Ovary (tissue), 9 donors: ENCODE results near the gene SMIM11. TPM values are rescaled to one million over a fixed set of nuclear protein-coding genes. Genes with fewer than 3 reads are reported as not detected.

Experiments
- DNase-seq, 5 donors: peaks; one replicate each; pipeline ENCODE4 v3.0.0-alpha.2; 2019 to 2020
- H3K27ac ChIP-seq, 2 donors: fragments of 200-600 bp; one replicate each; pipeline versions ENCODE4 v1.5.1 to v1.8.0; 2019 to 2022
- H3K27me3 ChIP-seq: fragments of 200-600 bp; one replicate; pipeline ENCODE4 v1.8.0; 2022
- H3K36me3 ChIP-seq: fragments of 200-600 bp; sonication (generic); one replicate; pipeline ENCODE4 v1.5.1; 2019
- H3K4me1 ChIP-seq: one replicate; pipeline ENCODE4 v1.8.1; 2013; ENCODE audit warnings: mild to moderate bottlenecking, moderate library complexity; ENCODE audit not compliant: insufficient read depth
- H3K4me3 ChIP-seq: fragments of 200-600 bp; sonication (generic); one replicate; pipeline ENCODE4 v1.5.1; 2017
- H3K9me3 ChIP-seq, 2 donors: fragments of 200-600 bp in 1 of 2; sonication (generic) in 1 of 2; one replicate each; pipeline versions ENCODE4 v1.5.1 to v1.8.1; 2013 to 2019; ENCODE audit warnings: mild to moderate bottlenecking in 1 of 2, moderate library complexity in 1 of 2
- CTCF ChIP-seq, 3 donors: fragments of 450-650 bp in 2 of 3; fragments of 200-600 bp in 1 of 3; IDR thresholded peaks; one replicate each; pipeline versions ENCODE4 v1.5.1 to v1.8.0; 2016 to 2022; ENCODE audit warnings: antibody characterized with exemption in 3 of 3, mild to moderate bottlenecking in 1 of 3
- EP300 ChIP-seq: sonication (generic); formaldehyde crosslinking; IDR thresholded peaks from one replicate; pipeline ENCODE4 v1.6.1; 2017; ENCODE audit warnings: antibody characterized with exemption
- POLR2A ChIP-seq: fragments of 450-650 bp; IDR thresholded peaks from one replicate; pipeline ENCODE4 v1.6.1; 2017; ENCODE audit warnings: antibody characterized with exemption, mild to moderate bottlenecking, moderate library complexity
- WGBS, 3 donors: extraction: QIAGEN DNeasy Blood & Tissue Kit in 1 of 3; methylation state at CpG; one replicate each; pipeline versions ENCODE4 v1.1.5 to v1.1.7; 2013 to 2017; 5-methylcytosine and 5-hydroxymethylcytosine counted together
- intact Hi-C, 4 donors: fragments of 100-400 bp; cut with DNase I; formaldehyde crosslinking; loops; one replicate each; pipeline versions ENCODE4 v1.11.0 to v1.15.1; 2022 to 2023
- polyA plus RNA-seq, 2 donors: library from polyadenylated mRNA; stranded (reverse); fragments of 200-250 nt in 1 of 2; fragments of 350-450 nt in 1 of 2; fragmentation: Illumina TruSeq in 1 of 2; extraction: RNeasy Lipid Tissue Mini Kit (QIAGEN cat#74804) in 1 of 2; gene quantifications; one replicate each; pipeline ENCODE4 v1.2.3, GENCODE V29; 2013 to 2014
- total RNA-seq, 7 donors: library from RNA; depleted of rRNA in 2 of 7; stranded (reverse); fragments of >200 nt in 2 of 7; fragmentation: NEBNext Ultra II Directional in 3 of 7; extraction: Animal tissue kit (Norgen Biotek cat#: 25700) in 3 of 7; gene quantifications; one replicate each; pipeline versions ENCODE4 v1.1.0 to v1.2.4, GENCODE V29; 2016 to 2023
- donor health status: DM: no; HTN: no; CAD: no; lungs with moderate emphysema.
- donor health status: DM: no; HTN: no; CAD: no.
- donor health status: Bipolar disorder and iron deficiency.
- donor health status: DM: yes; HTN: yes; CAD: no.
- donor health status: DM: no; HTN: no; CAD: no.
- donor health status: DM: yes; HTN: yes; CAD: no.

The SMIM11 gene
- total and polyA plus RNA-seq, 9 donors = 6.8 to 29.4 (median 11.5) TPM

GRCh38 chr21:34345892-34346291 is 29.4 kb upstream of the SMIM11 start:
- no peaks in the 10 kb centered on the region for H3K27me3 ChIP-seq
- no peak overlapping the region for H3K4me3 ChIP-seq
- no peaks in the 10 kb centered on the region for H3K9me3 ChIP-seq
- TF ChIP-seq CTCF (IDR thresholded peaks at IDR 0.05) (no peak), EP300 (no peak), POLR2A (no peak)
- H3K4me1 ChIP-seq = peaks cover 5% of the 10 kb centered on the region
- H3K36me3 ChIP-seq = no peaks in the 10 kb centered on the region
- DNase-seq = no peak
- intact Hi-C loops = loop anchor here (5.0 kb wide), 2 partner anchors 274 to 424 kb away; partner anchors contain the start of genes MRPS6 (in 1 of the 4) and SLC5A3 (in 1 of the 4)
- peak overlapping the region in 1 of 2 donors; percentile 5 for H3K27ac ChIP-seq
- 21 to 41% (median 26%) methylated on average over 10 of the region's 10 CpGs for WGBS, 3 donors

GRCh38 chr21:34348890-34349519 is 26.3 kb upstream of the SMIM11 start:
- Histone ChIP-seq H3K9me3 (no peaks in the 10 kb centered on the region), H3K4me1 (peaks cover 5% of the 10 kb centered on the region), H3K4me3 (no peak overlapping the region), H3K36me3 (no peaks in the 10 kb centered on the region), H3K27me3 (no peaks in the 10 kb centered on the region), H3K27ac (no peak overlapping the region)
- WGBS, 3 donors = 74 to 79% (median 79%) methylated on average over 5 of the region's 5 CpGs
- no peak for DNase-seq
- TF ChIP-seq CTCF (IDR thresholded peaks at IDR 0.05) (no peak), EP300 (no peak), POLR2A (no peak)
- intact Hi-C loops = loop anchor here (5.0 kb wide), 2 partner anchors 277 to 427 kb away; partner anchors contain the start of genes MRPS6 (in 1 of the 4) and SLC5A3 (in 1 of the 4)

- peak in 3 of 5 donors; percentile 19 to 37 (median 23) for DNase-seq
- Histone ChIP-seq H3K4me1 (no peaks in the 10 kb centered on the region), H3K4me3 (no peak overlapping the region), H3K27me3 (no peaks in the 10 kb centered on the region), H3K36me3 (no peaks in the 10 kb centered on the region), H3K9me3 (no peaks in the 10 kb centered on the region), H3K27ac (no peak overlapping the region)
- intact Hi-C loops = loop anchor here in 1 of 4 donors (2.0 kb wide), 1 partner anchor 427 kb away; no protein-coding TSS in a partner anchor
- 22 to 32% (median 26%) methylated on average over 6 of the region's 6 CpGs for WGBS, 3 donors
- TF ChIP-seq CTCF (IDR thresholded peaks at IDR 0.05) (peak; percentile 36 to 69 (median 55)), EP300 (no peak), POLR2A (no peak)
Observed at GRCh38 chr21:34351786-34352241, 23.5 kb upstream of the SMIM11 start.

GRCh38 chr21:34352556-34352955 is 22.8 kb upstream of the SMIM11 start:
- Histone ChIP-seq H3K9me3 (no peaks in the 10 kb centered on the region), H3K27ac (no peak overlapping the region), H3K4me3 (no peak overlapping the region), H3K36me3 (no peaks in the 10 kb centered on the region), H3K4me1 (no peaks in the 10 kb centered on the region), H3K27me3 (no peaks in the 10 kb centered on the region)
- TF ChIP-seq EP300 (no peak), POLR2A (no peak), CTCF (IDR thresholded peaks at IDR 0.05) (no peak)
- 85 to 92% (median 88%) methylated on average over 4 of the region's 4 CpGs for WGBS, 3 donors
- intact Hi-C loops = no loop called here
- DNase-seq = no peak
